ENCODE results near the gene PPFIA2.

Gene PPFIA2

DNA sequence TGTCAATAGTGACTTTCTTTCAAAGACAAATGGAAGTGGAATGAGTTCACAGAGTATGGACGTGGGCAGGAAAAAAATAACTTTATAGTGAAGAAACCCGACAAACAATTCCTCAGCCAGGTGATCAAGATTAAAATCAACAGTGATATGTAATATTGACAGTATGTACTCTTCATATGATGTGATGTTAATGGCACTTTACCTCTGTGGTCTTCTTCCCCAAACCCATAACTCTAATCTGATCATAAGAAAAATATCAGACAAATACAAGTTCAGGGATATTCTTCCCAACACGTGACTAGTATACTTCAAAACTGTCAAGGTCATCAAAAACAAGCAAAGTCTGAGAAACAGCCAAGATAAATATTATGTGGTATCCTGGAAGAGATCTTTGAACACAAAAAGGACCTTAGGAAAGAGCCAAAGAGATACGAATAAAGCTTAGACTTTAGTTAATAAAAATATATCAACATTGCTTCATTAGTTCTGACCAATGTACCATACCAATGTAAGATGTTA lies 215.5 kb downstream of the PPFIA2 start:
- DNase-seq, result no peak

DNA sequence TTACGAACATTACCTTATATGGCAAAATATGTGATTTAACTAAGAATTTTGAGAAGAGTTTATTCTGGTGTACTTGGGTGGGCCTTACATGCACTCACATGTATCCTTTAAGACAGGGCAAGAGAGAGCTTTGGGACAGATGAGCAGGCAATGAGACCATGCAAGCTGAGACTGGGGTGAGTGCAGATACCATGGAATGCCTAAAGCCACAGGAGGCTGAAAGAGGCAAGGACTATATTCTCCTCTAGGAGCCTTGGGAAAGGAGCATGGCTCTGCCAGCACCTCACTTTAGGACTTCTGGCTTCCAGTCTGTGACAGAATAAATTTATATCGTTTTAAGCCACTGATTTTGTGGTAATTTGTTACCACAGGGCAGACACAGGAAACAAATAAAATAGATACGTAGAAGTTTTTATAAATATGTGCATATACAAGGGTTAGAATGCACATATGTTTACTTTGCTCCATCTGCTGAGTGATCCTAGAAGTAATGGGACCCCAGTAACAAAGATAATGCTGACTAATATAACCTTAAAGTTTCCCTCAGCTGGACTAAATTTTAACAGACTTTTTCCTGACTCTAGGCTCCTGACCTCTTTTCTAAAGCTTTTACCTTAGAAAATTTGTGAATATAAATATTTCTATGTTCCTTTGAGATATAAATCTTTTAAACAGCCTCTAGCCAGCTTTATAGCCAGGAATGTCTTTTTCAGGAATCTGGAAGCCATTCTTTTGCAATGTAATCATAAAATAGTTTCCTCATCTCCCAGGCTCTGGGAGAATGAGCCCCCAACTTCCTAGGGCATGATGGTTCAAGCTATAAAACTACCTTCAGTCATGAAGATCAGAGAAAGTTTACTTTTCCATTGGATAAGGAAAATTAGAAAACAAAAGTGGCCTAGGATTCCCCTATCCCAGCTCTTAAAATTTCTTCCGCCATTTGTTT lies 216.8 kb downstream of the PPFIA2 start:
- DNase-seq, result no peak

DNA sequence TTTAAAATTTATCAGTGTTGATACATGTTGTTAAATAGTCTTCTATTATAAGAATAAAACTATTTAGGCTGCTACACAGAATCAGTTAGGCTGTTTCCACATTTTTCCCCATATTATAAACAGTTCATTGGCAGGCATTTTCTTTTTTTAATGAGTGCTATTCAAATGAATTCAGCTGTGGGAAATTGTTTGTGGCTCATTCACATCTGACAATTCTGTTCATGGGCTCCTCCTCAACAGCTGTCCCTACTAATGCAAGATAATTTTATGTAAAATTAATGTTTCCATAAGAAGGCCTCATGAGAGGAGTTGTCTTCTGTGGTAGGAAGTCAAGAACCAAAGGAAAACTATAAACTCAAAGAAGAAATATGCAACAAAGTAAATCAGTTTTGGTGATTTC lies 218.0 kb downstream of the PPFIA2 start:
- DNase-seq, result no peak

DNA sequence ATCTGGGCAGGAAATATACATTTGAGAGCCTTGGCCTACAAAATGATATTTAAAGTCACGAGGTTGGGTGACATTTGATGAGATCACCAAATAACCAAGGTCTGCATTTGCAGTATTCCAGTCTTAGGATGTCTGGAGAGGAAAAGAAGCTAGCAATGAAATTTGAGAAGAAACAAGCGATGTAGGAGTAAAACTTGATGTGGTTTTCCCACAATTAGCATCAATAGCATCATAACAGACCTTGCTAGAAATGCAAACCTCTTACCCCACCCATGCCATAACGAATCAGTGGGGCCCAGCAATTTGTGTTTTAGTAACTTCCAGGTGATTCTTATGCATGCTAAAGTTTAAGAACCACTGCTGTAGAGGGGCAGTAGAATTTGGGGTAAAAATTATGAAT lies 219.9 kb downstream of the PPFIA2 start:
- no peak for DNase-seq

DNA sequence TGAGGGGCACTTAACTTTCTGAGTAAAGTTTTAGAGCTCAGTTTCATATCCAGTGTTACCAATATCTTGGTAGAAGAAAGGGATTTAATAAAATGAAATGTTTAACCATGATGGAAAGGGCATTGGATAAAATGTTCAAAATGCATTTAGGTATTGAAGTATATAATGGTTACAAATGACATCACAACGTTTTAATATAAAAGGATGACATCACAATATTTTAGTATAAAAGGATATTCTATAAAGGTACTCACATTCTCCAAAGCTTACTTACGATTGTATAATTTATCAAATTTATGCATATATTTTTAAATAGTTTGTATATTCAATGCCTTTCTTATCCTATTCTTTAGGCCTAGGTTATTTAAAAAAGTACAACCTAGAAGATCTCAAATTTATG lies 226.1 kb downstream of the PPFIA2 start:
- DNase-seq, result no peak

DNA sequence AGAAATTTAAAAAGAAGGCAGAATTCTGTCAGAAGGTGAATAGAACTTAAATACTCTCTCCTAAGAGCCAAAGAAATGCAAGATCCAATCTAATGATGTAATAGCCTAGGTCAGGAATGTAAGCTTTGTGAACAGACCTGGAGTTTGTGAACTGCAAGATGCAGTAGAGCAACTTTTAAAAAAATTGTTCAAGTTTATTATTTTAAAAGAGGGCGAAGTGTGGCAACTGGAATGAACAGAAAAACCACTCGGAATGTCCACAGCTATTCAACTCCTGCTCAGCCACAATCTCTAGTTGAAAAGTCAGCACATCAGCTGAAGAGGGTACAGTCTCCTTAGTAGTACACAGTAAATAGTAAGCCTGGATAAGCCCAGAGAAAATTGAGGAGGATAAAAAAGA lies 228.8 kb downstream of the PPFIA2 start:
- DNase-seq, result no peak

DNA sequence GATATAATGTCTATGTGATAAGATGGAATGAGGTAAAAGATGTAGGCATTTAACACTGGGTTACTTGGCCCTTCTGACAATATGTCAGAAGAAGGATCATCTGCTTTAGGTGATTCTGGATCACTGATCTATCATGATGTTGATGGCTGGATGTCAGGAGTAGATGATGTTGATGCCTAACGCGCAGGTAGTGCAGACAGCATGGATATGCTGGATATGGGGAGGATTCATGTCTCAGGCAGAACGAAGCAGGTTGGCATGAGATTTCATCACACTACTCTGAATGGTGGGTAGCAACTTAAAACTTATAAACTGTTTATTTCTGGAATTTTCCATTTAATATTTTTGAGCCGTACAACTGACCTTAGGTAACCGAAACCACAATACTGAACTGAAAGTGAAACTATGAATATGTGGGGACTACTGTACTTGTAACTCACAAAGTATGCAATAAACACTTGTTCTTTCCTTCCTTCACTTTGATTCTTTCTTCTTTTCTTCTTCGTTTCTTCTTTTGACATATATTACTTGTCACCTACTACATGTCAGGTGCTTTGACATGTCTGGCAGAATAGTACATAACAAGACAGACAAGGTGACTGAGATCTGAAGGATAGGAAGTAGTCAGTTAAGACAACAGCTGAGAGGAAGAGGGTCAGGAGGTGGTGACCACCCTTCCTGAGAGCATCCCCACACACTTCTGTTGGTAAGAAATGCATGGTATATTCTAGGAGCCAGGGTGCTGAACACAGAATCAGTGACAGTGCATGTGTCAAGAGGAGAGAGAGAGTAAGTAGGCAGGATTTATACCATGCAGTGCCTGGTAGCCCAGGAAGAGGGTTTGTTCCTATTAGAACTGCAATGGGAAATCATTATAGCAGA lies 238.8 kb downstream of the PPFIA2 start:
- no peak for DNase-seq

DNA sequence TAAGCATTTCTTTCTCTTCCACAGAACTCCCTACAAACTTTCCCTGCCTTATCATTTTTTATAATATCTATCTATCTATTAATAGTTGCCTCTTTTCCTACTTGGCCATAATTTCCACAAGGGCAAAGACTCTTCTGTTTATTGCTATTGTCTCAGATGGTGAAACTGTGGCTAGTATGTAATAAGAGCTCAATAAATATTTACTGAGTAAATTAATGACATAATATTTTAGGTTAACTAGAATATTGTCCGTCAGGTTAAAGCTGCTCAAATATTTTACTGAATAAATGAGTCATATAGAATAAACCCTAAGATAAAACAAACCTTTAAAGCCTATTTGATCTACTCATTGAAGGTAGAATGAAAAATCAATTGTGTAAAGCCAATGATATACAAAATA lies 240.5 kb downstream of the PPFIA2 start:
- DNase-seq, result no peak

DNA sequence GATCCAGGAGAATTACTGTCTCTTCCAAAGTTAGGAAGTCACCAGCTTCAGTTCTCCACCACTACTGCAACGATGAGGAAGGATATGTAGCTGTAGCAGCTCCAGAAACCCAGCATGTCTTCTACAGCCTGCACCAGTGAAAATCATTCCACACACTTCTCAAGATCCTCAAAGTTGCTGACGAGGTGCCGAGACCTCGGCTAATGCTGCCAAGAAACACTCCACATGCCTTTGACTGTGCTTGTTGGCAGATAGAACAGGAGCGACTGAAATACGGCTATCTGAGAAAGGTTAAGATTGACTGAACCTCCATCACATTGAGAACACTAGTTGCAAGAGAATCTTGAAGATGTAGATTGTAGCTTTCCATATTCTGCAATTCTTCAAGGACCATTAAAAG lies 241.9 kb downstream of the PPFIA2 start:
- DNase-seq, result no peak

DNA sequence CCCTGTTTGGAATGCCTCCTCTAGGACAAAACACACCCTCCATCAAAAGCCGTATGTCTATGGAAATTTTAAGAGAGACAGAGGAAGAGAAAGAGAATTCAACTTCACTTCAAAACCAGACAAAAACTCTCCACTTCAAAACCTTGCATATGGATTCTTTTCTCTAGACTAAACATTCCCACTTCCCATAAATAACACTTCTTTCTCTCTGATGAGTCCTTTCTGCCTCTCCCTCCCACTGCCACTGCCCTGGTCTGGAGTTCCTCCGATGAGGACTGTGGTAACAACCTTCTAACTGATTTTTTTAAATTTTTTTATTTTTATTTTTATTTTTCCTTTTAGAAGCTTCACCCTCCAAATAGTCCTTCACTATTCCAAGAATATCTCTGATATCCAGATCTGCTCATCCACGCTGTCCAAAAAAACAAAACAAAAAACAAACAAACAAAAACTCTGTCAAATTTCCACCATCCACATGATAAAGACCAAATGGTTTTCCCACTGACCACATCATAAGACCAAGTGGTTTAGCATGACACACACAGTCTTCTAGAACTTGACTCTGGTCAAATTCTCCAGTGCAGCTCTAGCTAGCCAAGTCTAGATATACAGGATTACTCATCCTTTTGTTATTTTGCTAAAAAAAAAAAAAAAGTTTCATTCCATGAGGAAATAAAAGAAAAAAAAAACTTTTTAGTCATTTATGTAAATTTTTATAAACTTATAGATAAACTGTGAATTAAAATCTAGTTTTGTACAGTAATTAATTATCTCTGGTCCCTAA lies 256.0 kb downstream of the PPFIA2 start:
- no peak for DNase-seq

DNA sequence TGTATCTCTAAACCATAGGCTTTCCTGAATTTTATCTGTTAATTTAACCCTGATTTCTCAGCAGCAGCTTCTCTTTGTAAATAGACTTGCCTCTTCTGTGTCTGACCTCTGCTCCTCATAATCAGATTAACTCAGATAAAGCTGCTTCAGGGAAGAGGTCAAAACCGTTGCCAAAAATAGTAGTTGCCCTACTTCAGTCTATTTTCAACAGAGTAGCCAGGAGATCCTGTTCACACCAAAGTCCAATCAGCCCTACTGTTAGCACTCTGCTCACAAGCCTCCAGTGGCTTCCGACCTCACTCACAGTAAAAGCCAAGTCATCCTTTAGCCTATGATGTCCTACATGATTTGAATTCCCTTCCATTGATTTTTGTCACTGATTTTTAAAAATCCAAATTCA lies 258.4 kb downstream of the PPFIA2 start:
- DNase-seq, result no peak

DNA sequence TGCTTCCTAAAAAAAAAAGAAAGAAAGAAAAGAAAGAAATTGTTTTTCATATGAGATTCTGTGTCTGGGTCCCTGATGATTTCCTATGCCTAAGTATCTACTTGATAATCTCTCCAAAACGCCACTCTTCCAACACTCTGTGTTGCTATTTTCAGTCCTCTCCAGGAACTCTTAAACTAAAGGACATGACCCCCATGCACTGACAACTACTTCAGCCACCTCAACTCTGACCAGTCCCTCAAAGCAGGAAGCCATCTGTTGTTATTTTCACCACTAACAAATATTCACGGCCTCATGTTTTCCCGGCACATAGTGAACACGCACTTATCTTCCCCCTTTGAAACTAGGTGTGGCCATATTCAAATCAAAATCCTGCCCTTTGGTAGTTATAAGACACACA lies 259.3 kb downstream of the PPFIA2 start:
- DNase-seq, result no peak

DNA sequence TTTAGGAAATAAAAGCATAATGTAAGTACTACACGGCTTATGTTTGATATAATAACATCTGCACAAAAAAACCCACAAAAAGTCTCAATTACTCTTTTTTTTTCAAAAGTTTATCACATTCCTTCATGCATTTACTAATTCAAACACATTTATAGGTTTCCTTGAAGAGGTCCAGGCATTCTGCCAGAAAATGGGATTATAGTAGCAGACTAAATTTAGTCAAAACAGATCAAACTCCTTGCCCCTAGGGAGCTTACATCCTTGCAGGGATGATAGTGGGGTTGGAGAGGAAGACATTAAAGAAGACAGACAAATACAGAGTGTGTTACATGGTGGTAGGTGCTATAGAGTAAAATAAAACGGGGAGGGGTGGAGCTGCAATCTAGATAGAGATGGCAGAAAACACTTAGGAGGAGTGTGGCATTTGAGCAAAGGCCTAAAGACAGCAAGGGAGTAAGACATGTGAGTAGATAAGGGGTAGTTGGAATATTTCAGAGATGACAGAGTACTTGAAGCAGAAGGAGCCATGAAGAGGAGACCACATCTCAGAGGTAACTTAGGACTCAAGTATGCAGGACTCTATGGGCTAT lies 266.9 kb downstream of the PPFIA2 start:
- DNase-seq, result no peak

DNA sequence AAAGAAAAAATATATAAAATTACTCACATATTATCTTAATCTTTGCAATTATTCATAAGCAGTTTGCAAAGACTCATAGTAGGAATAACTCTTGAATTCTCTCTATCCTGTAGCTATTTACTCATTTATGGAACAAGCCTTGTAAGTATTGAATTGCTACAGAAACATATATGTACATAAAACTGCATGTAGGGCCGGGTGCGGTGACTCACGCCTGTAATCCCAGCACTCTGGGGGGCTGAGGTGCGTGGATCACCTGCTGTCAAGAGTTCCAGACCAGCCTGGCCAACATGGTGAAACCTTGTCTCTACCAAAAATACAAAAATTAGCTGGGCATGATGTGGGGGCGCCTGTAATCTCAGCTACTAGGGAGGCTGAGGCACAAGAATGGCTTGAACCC lies 286.2 kb downstream of the PPFIA2 start:
- no peak for DNase-seq

DNA sequence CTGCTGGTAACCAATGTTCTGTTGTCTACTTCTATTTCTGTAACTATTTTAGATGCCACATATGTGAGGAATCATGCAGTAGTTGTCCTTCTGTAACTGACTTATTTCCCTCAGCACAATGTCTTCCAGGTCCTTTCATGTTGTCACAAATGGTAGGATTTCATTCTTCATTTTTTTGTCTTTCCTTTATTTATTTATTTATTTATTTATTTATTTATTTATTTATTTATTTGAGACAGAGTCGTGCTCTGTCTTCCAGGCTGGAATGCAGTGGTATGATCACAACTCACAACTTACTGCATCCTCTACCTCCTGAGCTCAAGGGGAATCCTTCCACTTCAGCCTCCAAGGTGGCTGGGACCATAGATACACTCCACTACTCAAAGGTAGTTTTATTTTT lies 288.2 kb downstream of the PPFIA2 start:
- DNase-seq, result no peak

DNA sequence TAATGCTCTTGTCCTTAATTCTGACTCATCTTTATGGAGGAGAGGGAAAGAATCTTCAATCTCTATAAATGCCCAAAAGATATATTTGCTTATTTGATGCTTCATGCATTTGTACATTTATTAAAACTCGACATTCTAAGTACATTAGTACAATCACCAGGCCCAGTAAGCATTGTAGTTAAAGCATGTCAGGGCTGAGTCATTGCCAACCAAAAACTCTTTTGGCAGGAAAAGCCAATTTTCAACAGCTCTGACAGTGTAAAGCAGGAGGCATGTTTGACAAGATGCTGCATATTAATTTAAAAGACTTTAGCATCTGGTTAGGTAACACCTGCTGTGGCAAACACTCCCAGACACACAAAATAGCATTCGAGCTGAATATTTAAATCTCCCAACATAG lies 290.9 kb downstream of the PPFIA2 start:
- peak in 1 of 14 donors; percentile 20 for DNase-seq

DNA sequence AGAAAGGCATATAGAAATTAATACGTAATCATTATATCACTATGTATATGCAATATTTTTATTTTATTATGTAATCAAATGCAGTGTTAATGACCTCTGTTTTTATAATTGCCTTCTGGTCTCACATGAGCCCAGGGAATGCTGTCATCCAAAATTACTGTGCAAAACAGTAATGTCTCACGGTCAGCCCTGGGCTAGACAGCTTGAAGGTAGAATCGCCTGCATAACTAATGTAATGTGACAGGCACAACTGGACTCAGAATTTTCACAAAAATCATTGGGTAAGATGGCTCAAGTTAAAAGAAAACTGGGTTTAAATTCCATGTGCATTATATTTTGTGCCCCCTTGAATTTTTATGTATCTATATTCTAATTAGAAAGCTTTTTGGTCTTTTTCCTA lies 293.3 kb downstream of the PPFIA2 start:
- DNase-seq, result peak in 1 of 14 donors; percentile 32

DNA sequence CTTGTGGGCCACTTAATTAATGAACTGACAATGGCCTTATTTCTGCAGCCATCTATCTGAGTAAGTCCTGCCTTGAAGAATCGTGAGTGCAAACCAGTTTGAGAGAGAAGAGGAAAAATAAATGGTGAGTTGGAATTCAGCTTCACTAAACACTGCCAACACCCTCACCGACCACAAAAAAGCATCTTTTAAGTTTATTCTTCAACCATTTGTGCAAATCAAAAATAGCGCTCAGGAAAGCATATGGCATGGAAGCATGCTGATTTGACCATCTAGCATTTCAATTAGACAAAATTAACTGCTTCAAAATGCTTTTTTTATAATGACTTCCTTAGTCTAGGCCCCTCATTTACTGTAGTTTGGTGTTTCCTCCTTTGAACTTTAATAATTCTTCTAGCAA lies 294.0 kb downstream of the PPFIA2 start:
- DNase-seq, result peak in 1 of 14 donors; percentile 13

DNA sequence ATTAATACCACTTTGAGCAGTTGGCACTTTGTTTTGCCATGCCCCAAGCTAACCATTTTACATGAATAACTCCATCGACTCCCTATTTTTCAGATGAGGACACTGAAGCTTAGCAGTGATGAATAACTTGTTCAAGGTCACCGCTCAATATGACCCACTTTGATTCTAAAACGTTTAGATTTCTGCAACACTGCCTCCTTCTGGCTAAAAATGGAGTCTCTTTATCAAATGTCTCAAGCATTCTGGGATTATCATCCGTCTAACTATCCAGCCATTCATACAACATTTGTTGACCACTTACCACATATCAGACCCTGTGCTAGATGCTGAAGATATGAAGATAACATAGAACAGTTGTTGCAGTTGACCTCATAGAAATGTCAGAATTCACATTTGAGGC lies 298.0 kb downstream of the PPFIA2 start:
- no peak for DNase-seq

DNA sequence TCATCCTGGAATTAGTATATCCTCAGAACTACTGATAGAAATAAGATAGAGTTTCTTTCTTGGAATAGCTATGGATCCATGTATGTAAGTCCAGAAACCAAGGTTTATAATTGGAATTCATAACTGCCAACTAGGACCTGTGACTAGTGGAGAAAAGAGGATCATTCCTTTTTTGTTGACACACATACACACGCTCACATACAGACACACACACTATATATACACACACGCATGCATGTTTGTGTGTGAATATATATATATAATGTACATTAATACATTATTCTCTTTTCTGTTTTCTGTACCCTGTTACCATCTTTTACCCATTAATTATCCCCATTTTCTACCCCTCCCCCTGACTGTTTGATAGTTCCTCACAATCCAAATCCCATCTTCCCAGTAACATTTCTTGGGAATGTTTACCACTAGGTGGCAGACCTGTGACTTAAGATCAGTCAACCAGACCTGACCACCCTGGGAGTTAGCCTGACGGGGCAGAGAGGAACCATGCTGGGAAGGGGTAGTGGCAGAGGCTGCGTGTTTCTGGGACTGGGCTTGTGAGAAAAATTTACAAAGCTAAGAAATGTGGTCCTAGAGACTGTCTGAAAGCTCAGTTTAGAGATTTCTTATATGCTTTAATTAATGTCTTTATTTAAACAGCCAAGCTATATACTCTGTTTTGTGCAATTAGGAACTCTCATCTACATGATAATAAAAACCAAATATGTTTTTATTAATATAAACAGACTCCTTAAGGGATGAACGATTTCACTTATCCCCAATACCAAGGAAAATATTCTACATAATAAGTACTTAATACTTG lies 308.0 kb downstream of the PPFIA2 start:
- peak in 8 of 14 donors; percentile 2 to 33 (median 10) for DNase-seq

DNA sequence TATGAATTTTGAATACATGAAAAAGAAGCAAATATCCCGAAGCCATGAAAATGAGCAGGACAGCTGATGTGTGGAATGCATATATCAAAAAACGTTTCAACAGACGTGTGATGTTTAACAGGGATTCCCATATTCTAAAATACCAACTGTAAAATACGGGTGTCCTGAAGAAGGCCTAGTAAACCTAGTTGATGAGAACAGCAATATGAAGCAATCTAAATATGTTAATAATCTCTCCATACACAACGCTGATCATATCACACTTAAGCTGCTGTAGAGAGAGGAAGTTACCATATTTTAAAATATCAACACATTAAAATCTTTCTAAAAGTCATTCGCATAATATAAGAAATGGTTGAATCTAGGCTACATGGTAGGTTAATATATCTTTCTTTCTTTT lies 317.5 kb downstream of the PPFIA2 start:
- no peak for DNase-seq

Data from C1 segment of cervical spinal cord (tissue), 14 donors.